H1 (cell line): ENCODE measurements around the gene SATB2. TPM values are rescaled to one million over a fixed set of nuclear protein-coding genes. Genes with fewer than 3 reads are reported as not detected.

ENCODE experiments used
- CTCF ChIA-PET: fragments of 300-600 bp; sonication (Branson Sonifier 250); formaldehyde crosslinking; loops from one replicate; lab custom pipeline; 2021; ENCODE audit not compliant: partially characterized antibody; lab: Charles Lee
- POLR2A ChIA-PET: fragments of 300-600 bp; sonication (Branson Sonifier 250); formaldehyde crosslinking; loops from one replicate; lab custom pipeline; 2021; ENCODE audit warnings: inconsistent platforms; ENCODE audit not compliant: partially characterized antibody; lab: Charles Lee
- DNase-seq, 2 experiments: peaks; one replicate each; pipeline versions ENCODE4 v3.0.0 to v3.0.0-alpha.2; 2010 to 2022; ENCODE audit warnings: low spot score in 2 of 2, low read depth in 1 of 2, mixed read lengths in 1 of 2
- FAIRE-seq: peaks from 2 replicates; lab custom pipeline; 2011; peaks lifted over from hg19 to GRCh38; lab: Jason Lieb, UNC
- H2AFZ ChIP-seq: 2 replicates; pipeline ENCODE4 v1.8.1; 2012; ENCODE audit warnings: low read length, inconsistent platforms
- H2AK5ac ChIP-seq: 2 replicates; pipeline ENCODE4 v1.6.1; 2013; ENCODE audit warnings: low read depth, low read length
- H2BK120ac ChIP-seq: replicated peaks from 2 replicates; pipeline ENCODE3; 2013; ENCODE audit warnings: low read depth, low read length, inconsistent platforms
- H2BK12ac ChIP-seq: 2 replicates; pipeline ENCODE4 v1.6.1; 2013; ENCODE audit warnings: low read depth, low read length
- H2BK15ac ChIP-seq: 2 replicates; pipeline ENCODE4 v1.6.1; 2013; ENCODE audit warnings: low read length
- H2BK20ac ChIP-seq: 2 replicates; pipeline ENCODE4 v1.6.1; 2013; ENCODE audit warnings: low read length
- H2BK5ac ChIP-seq: 2 replicates; pipeline ENCODE4 v1.6.1; 2013; ENCODE audit warnings: low read depth, low read length
- H3K14ac ChIP-seq: 2 replicates; pipeline ENCODE4 v1.6.1; 2013; ENCODE audit warnings: inconsistent platforms; ENCODE audit not compliant: insufficient read length
- H3K18ac ChIP-seq: 2 replicates; pipeline ENCODE4 v1.6.1; 2013; ENCODE audit warnings: low read length; ENCODE audit errors: extremely low read depth
- H3K23ac ChIP-seq: 2 replicates; pipeline ENCODE4 v1.6.1; 2013; ENCODE audit warnings: inconsistent platforms; ENCODE audit not compliant: insufficient read length
- H3K23me2 ChIP-seq: 2 replicates; pipeline ENCODE4 v1.6.1; 2013; ENCODE audit warnings: low read depth, low read length
- H3K27ac ChIP-seq: 2 replicates; pipeline ENCODE4 v1.6.1; 2011; ENCODE audit warnings: low read depth, low read length, inconsistent platforms
- H3K27me3 ChIP-seq, 4 experiments: replicated peaks in 1 of 4; 1 replicate in 1 of 4; 2 replicates in 3 of 4; pipeline versions ENCODE4 v1.6.1 to v1.8.1; 2011 to 2013; ENCODE audit warnings: low read length in 3 of 4, mild to moderate bottlenecking in 3 of 4, inconsistent platforms in 2 of 4, mixed read lengths in 2 of 4, moderate library complexity in 1 of 4; ENCODE audit not compliant: control insufficient read depth in 3 of 4, insufficient read depth in 3 of 4; ENCODE audit errors: extremely low read depth in 1 of 4
- H3K36me3 ChIP-seq, 4 experiments: 2 replicates each; pipeline versions ENCODE4 v1.6.1 to v1.8.1; 2011 to 2013; ENCODE audit warnings: mild to moderate bottlenecking in 4 of 4, low read length in 3 of 4, moderate library complexity in 2 of 4, control low read depth in 1 of 4, inconsistent platforms in 1 of 4; ENCODE audit not compliant: insufficient read depth in 4 of 4, control insufficient read depth in 2 of 4
- H3K4ac ChIP-seq: replicated peaks from 2 replicates; pipeline ENCODE3; 2013; ENCODE audit warnings: low read length, low read depth, mixed read lengths, inconsistent platforms; ENCODE audit not compliant: insufficient read length
- H3K4me1 ChIP-seq, 4 experiments: replicated peaks in 1 of 4; 1 replicate in 1 of 4; 2 replicates in 3 of 4; pipeline versions ENCODE4 v1.6.1 to v1.8.1; 2011 to 2013; ENCODE audit warnings: low read length in 3 of 4, inconsistent platforms in 2 of 4, mixed read lengths in 1 of 4; ENCODE audit not compliant: insufficient read depth in 4 of 4, control insufficient read depth in 3 of 4
- H3K4me2 ChIP-seq, 2 experiments: 2 replicates each; pipeline versions ENCODE4 v1.6.1 to v1.8.1; 2011 to 2013; ENCODE audit warnings: low read depth in 2 of 2, low read length in 2 of 2, control low read depth in 1 of 2, inconsistent platforms in 1 of 2, mild to moderate bottlenecking in 1 of 2; ENCODE audit not compliant: insufficient read depth in 1 of 2
- H3K4me3 ChIP-seq, 4 experiments: fragments of 200-600, 300-600 bp in 1 of 4; sonication (generic), shearing (Covaris generic), sonication (Bioruptor Twin) in 1 of 4; 2 replicates each; pipeline versions ENCODE4 v1.5.1 to v1.8.1; 2011 to 2016; ENCODE audit warnings: low read length in 4 of 4, low read depth in 3 of 4, control low read depth in 2 of 4, inconsistent platforms in 2 of 4, mild to moderate bottlenecking in 2 of 4, mixed read lengths in 1 of 4, moderate library complexity in 1 of 4; ENCODE audit not compliant: insufficient read depth in 2 of 4; ENCODE audit errors: extremely low read depth in 1 of 4
- H3K56ac ChIP-seq: replicated peaks from 2 replicates; pipeline ENCODE3; 2013; ENCODE audit warnings: low read depth, mild to moderate bottlenecking, mixed read lengths, low read length, inconsistent platforms; ENCODE audit not compliant: insufficient read length
- H3K79me1 ChIP-seq: 2 replicates; pipeline ENCODE4 v1.6.1; 2013; ENCODE audit warnings: low read depth, low read length, control low read depth
- H3K79me2 ChIP-seq, 2 experiments: 2 replicates each; pipeline versions ENCODE4 v1.6.1 to v1.8.1; 2012 to 2013; ENCODE audit warnings: low read length in 2 of 2, mild to moderate bottlenecking in 2 of 2, inconsistent platforms in 1 of 2; ENCODE audit not compliant: insufficient read depth in 2 of 2, control insufficient read depth in 1 of 2
- H3K9ac ChIP-seq, 4 experiments: replicated peaks in 1 of 4; 1 replicate in 1 of 4; 2 replicates in 3 of 4; pipeline versions ENCODE4 v1.6.1 to v1.8.1; 2011 to 2013; ENCODE audit warnings: low read depth in 3 of 4, low read length in 3 of 4, control low read depth in 2 of 4, mild to moderate bottlenecking in 2 of 4, moderate library complexity in 2 of 4, inconsistent platforms in 1 of 4; ENCODE audit errors: extremely low read depth in 1 of 4
- H3K9me3 ChIP-seq, 2 experiments: 2 replicates each; pipeline versions ENCODE4 v1.6.1 to v1.8.1; 2012 to 2013; ENCODE audit warnings: mild to moderate bottlenecking in 2 of 2, moderate library complexity in 2 of 2, control low read depth in 1 of 2, inconsistent platforms in 1 of 2, low read depth in 1 of 2, low read length in 1 of 2, mixed read lengths in 1 of 2; ENCODE audit not compliant: insufficient read depth in 2 of 2
- H4K20me1 ChIP-seq, 2 experiments: replicated peaks in 1 of 2; 2 replicates each; pipeline versions ENCODE3 to v1.8.1; 2011 to 2013; ENCODE audit warnings: inconsistent platforms in 2 of 2, low read length in 2 of 2, mild to moderate bottlenecking in 1 of 2; ENCODE audit not compliant: insufficient read depth in 2 of 2, control insufficient read depth in 1 of 2
- H4K5ac ChIP-seq: 2 replicates; pipeline ENCODE4 v1.6.1; 2013; ENCODE audit warnings: low read length, low read depth, mixed read lengths, inconsistent platforms; ENCODE audit not compliant: insufficient read length
- H4K8ac ChIP-seq: 2 replicates; pipeline ENCODE4 v1.8.0; 2013; ENCODE audit warnings: mild to moderate bottlenecking, moderate library complexity, low read length, inconsistent platforms; ENCODE audit not compliant: insufficient read depth; ENCODE audit errors: extremely low read depth
- H4K91ac ChIP-seq: replicated peaks from 2 replicates; pipeline ENCODE3; 2013; ENCODE audit warnings: low read length, mixed read lengths, inconsistent platforms; ENCODE audit not compliant: insufficient read length
- ASH2L ChIP-seq: fragments of 200-600, 300-600 bp; sonication (generic); IDR thresholded peaks from one replicate; pipeline ENCODE4 v1.7.1; 2017; ENCODE audit warnings: low read length
- BRCA1 ChIP-seq: IDR thresholded peaks from 2 replicates; pipeline ENCODE4 v1.6.1; 2012; ENCODE audit warnings: low read depth, low read length, improper control_type of control experiment
- CBX5 ChIP-seq: fragments of 300-800, 300-1000 bp; sonication (generic); IDR thresholded peaks from 2 replicates; pipeline ENCODE4 v1.7.1; 2016; ENCODE audit warnings: antibody characterized with exemption, low read length, low read depth
- CTCF ChIP-seq, 3 experiments: IDR thresholded peaks; 1 replicate in 2 of 3; 2 replicates in 1 of 3; pipeline versions ENCODE4 v1.5.1 to v1.6.1; 2011; ENCODE audit warnings: low read length in 3 of 3, mild to moderate bottlenecking in 3 of 3, inconsistent platforms in 2 of 3, low read depth in 1 of 3, moderate library complexity in 1 of 3; ENCODE audit not compliant: insufficient read depth in 1 of 3; ENCODE audit errors: control extremely low read depth in 1 of 3
- E2F6 ChIP-seq: IDR thresholded peaks from 2 replicates; pipeline ENCODE4 v1.6.1; 2012; ENCODE audit warnings: inconsistent platforms
- POLR2AphosphoS5 ChIP-seq: IDR thresholded peaks from 2 replicates; pipeline ENCODE4 v1.6.1; 2011; ENCODE audit warnings: low read depth, low read length
- RAD21 ChIP-seq, 2 experiments: IDR thresholded peaks in 1 of 2; conservative IDR thresholded peaks in 1 of 2; 2 replicates each; pipeline ENCODE4 v1.6.1; 2011; ENCODE audit warnings: low read depth in 2 of 2, low read length in 2 of 2, improper control_type of control experiment in 1 of 2, inconsistent platforms in 1 of 2, mild to moderate bottlenecking in 1 of 2, moderate library complexity in 1 of 2
- SP4 ChIP-seq: IDR thresholded peaks from 2 replicates; pipeline ENCODE4 v1.6.1; 2012; ENCODE audit warnings: low read length, inconsistent platforms
- SUZ12 ChIP-seq: fragments of 200-600 bp; sonication (generic); IDR thresholded peaks from 2 replicates; pipeline ENCODE4 v1.6.1; 2012; ENCODE audit warnings: mild to moderate bottlenecking, inconsistent platforms, low read length, moderate library complexity, mixed read lengths
- TAF1 ChIP-seq: IDR thresholded peaks from 2 replicates; pipeline ENCODE4 v1.6.1; 2011; ENCODE audit warnings: mild to moderate bottlenecking, low read depth, low read length
- TAF7 ChIP-seq: optimal IDR thresholded peaks from 2 replicates; pipeline ENCODE3; 2011; ENCODE audit warnings: low read depth, mild to moderate bottlenecking, inconsistent platforms, low read length, moderate library complexity, borderline replicate concordance
- WGBS, 2 experiments: shearing (Covaris generic) in 1 of 2; methylation state at CpG; one replicate each; pipeline versions ENCODE4 v1.1.6 to v1.1.7; 2013 to 2015; ENCODE audit warnings: low lambda C conversion rate in 2 of 2, mixed read lengths in 2 of 2, inconsistent platforms in 1 of 2, low coverage in 1 of 2, missing lambda C conversion rate in 1 of 2; ENCODE audit not compliant: insufficient replicate concordance in 2 of 2, insufficient coverage in 1 of 2, insufficient read length in 1 of 2; ENCODE audit errors: extremely low coverage in 1 of 2, missing lambda C conversion rate in 1 of 2; 5-methylcytosine and 5-hydroxymethylcytosine counted together
- polyA plus RNA-seq, 7 experiments: library from polyadenylated mRNA; depleted of rRNA in 3 of 7; stranded (reverse) in 5 of 7; unstranded in 2 of 7; fragments of >200 nt in 5 of 7; fragments of 200-250 nt in 2 of 7; gene quantifications; 1 replicate in 5 of 7; 2 replicates in 1 of 7; 4 replicates in 1 of 7; pipeline versions ENCODE4 v1.2.1 to v1.2.3, GENCODE V29; 2011 to 2013; ENCODE audit warnings: missing spikeins in 2 of 7, mixed read lengths in 2 of 7
- total RNA-seq: library from RNA; stranded (reverse); fragmentation: NEBNext Ultra II Directional; extraction: Animal tissue kit (Norgen Biotek cat#: 25700); gene quantifications from 2 replicates; pipeline ENCODE4 v1.2.1, GENCODE V29; 2021

SATB2 gene
- total and polyA plus RNA-seq, 2 of the 8 experiments (the other 6 are each of a cell fraction or from before 2014, with no cell fraction given), result 1.3 to 5.7 TPM

- H2BK20ac ChIP-seq, result no peak overlapping the region
- no peak overlapping the region for H2AK5ac ChIP-seq
- no peak overlapping the region for H4K91ac ChIP-seq
- H3K36me3 ChIP-seq, result no peaks in the 10 kb centered on the region
- no peak overlapping the region for H3K4ac ChIP-seq
- no peak overlapping the region for H3K14ac ChIP-seq
- ChIA-PET CTCF (interaction anchor here (1.3 kb wide), 1 partner anchor 11 kb away, joined by 3 read pairs; no protein-coding TSS in a partner anchor), POLR2A (no interaction called here)
- FAIRE-seq (no peak), DNase-seq (no peak)
- H3K9me3 ChIP-seq, result no peaks in the 10 kb centered on the region
- no peak overlapping the region for H3K4me3 ChIP-seq
- no peaks in the 10 kb centered on the region for H4K20me1 ChIP-seq
- WGBS, 2 experiments, result 100% methylated on average over 1 of the region's 1 CpG; no CpG with 5 or more reads in 1 of the 2 experiments
- no peak overlapping the region for H2BK12ac ChIP-seq
- no peak overlapping the region for H3K4me2 ChIP-seq
- no peaks in the 10 kb centered on the region for H3K79me2 ChIP-seq
- H3K27me3 ChIP-seq, result no peaks in the 10 kb centered on the region
- no peak overlapping the region for H4K5ac ChIP-seq
- no peak overlapping the region for H3K9ac ChIP-seq
- H3K23me2 ChIP-seq, result no peaks in the 10 kb centered on the region
- no peak overlapping the region for H2BK120ac ChIP-seq
- no peaks in the 10 kb centered on the region for H3K4me1 ChIP-seq
- no peak overlapping the region for H3K23ac ChIP-seq
- no peak overlapping the region for H2AFZ ChIP-seq
- no peak overlapping the region for H3K18ac ChIP-seq
- no peak overlapping the region for H2BK15ac ChIP-seq
- H2BK5ac ChIP-seq, result no peak overlapping the region
- H3K27ac ChIP-seq, result no peak overlapping the region
- H3K79me1 ChIP-seq, result no peaks in the 10 kb centered on the region
- no peak overlapping the region for H3K56ac ChIP-seq
- H4K8ac ChIP-seq, result no peak overlapping the region
- TF ChIP-seq POLR2AphosphoS5, result no peak
- no peak for TF ChIP-seq CBX5
- TF ChIP-seq TAF7, result no peak
- TF ChIP-seq RAD21 (IDR thresholded peaks at IDR 0.05 in 1 of 2, conservative IDR thresholded peaks at IDR 0.05 in 1 of 2; ENCODE audit: low read depth in 2 of 2, low read length in 2 of 2), result no peak
- TF ChIP-seq SUZ12, result no peak
- no peak for TF ChIP-seq BRCA1
- no peak for TF ChIP-seq TAF1
- no peak for TF ChIP-seq CTCF (IDR thresholded peaks at IDR 0.05; ENCODE audit: control extremely low read depth in 1 of 3, insufficient read depth in 1 of 3, low read depth in 1 of 3, low read length in 3 of 3)
- no peak for TF ChIP-seq SP4
- TF ChIP-seq E2F6, result no peak
- TF ChIP-seq ASH2L, result no peak
These were observed 68.9 kb downstream of the SATB2 start for GRCh38 chr2:199388728-199389268.
